Neural cell (in vitro differentiated cells): ENCODE results near the gene NAV1. TPM values are rescaled to one million over a fixed set of nuclear protein-coding genes. Genes with fewer than 3 reads are reported as not detected.

Source experiments
- H2AFZ ChIP-seq: fragments of 200-600, 300-800 bp; sonication (generic), shearing (Covaris generic); 2 replicates; pipeline ENCODE4 v1.6.0; 2014; ENCODE audit warnings: low read depth, mild to moderate bottlenecking, antibody characterized with exemption, low read length, moderate library complexity
- H3F3A ChIP-seq: fragments of 200-600 bp; shearing (Covaris generic); 2 replicates; pipeline ENCODE4 v1.6.1; 2016; ENCODE audit warnings: mild to moderate bottlenecking, moderate library complexity, mixed read lengths, antibody characterized with exemption, low read length; ENCODE audit not compliant: insufficient read depth, poor library complexity, severe bottlenecking
- H3K27ac ChIP-seq: fragments of 200-600, 300-800 bp; sonication (generic), shearing (Covaris generic); 2 replicates; pipeline ENCODE4 v1.5.1; 2014; ENCODE audit warnings: mild to moderate bottlenecking, low read length, moderate library complexity
- H3K27me3 ChIP-seq: fragments of 300-800, 200-600 bp; sonication (generic), shearing (Covaris generic); 2 replicates; pipeline ENCODE4 v1.6.0; 2014; ENCODE audit warnings: mild to moderate bottlenecking, low read depth, low read length, moderate library complexity; ENCODE audit not compliant: insufficient read depth
- H3K36me3 ChIP-seq: fragments of 300-800, 200-600 bp; sonication (generic), shearing (Covaris generic); 2 replicates; pipeline ENCODE4 v1.5.1; 2014; ENCODE audit warnings: mild to moderate bottlenecking, antibody characterized with exemption, low read length, moderate library complexity; ENCODE audit not compliant: insufficient read depth
- H3K4me2 ChIP-seq: fragments of 300-800, 200-600 bp; sonication (generic), shearing (Covaris generic); 2 replicates; pipeline ENCODE4 v1.6.0; 2014; ENCODE audit warnings: mild to moderate bottlenecking, low read length
- H3K4me3 ChIP-seq: fragments of 300-800, 200-600 bp; sonication (generic), shearing (Covaris generic); 2 replicates; pipeline ENCODE4 v1.5.1; 2014; ENCODE audit warnings: mild to moderate bottlenecking, low read length, moderate library complexity
- H3K79me2 ChIP-seq: fragments of 200-600 bp; shearing (Covaris generic); replicated peaks from 2 replicates; pipeline ENCODE4 v1.6.0; 2014; ENCODE audit warnings: mild to moderate bottlenecking, low read length, moderate library complexity; ENCODE audit not compliant: insufficient read depth
- H3K9ac ChIP-seq: fragments of 300-800, 200-600 bp; sonication (generic), shearing (Covaris generic); 2 replicates; pipeline ENCODE4 v1.6.1; 2016; ENCODE audit warnings: mild to moderate bottlenecking, low read length, mixed read lengths
- H3K9me2 ChIP-seq: fragments of 200-600 bp; shearing (Covaris generic); 2 replicates; pipeline ENCODE4 v1.6.1; 2016; ENCODE audit warnings: mild to moderate bottlenecking, low read length, mixed read lengths; ENCODE audit not compliant: insufficient read depth
- H3K9me3 ChIP-seq: fragments of 200-600, 300-800 bp; sonication (generic), shearing (Covaris generic); 2 replicates; pipeline ENCODE4 v1.6.1; 2016; ENCODE audit warnings: mild to moderate bottlenecking, mixed run types, low read length, moderate library complexity, mixed read lengths
- H4K20me1 ChIP-seq: fragments of 200-600 bp; shearing (Covaris generic); 2 replicates; pipeline ENCODE4 v1.6.1; 2016; ENCODE audit warnings: mild to moderate bottlenecking, mixed run types; ENCODE audit not compliant: insufficient read depth
- CTCF ChIP-seq: fragments of 450-650 bp; IDR thresholded peaks from 2 replicates; pipeline ENCODE4 v1.5.1; 2014; ENCODE audit warnings: antibody characterized with exemption, mild to moderate bottlenecking, moderate library complexity; ENCODE audit not compliant: poor library complexity, severe bottlenecking
- EP300 ChIP-seq: fragments of 450-650 bp; conservative IDR thresholded peaks from 2 replicates; pipeline ENCODE4 v1.6.1; 2014; ENCODE audit warnings: antibody characterized with exemption, mild to moderate bottlenecking, moderate library complexity; ENCODE audit not compliant: poor library complexity, severe bottlenecking
- EZH2 ChIP-seq: fragments of 200-600, 300-800 bp; shearing (Covaris generic), sonication (generic); IDR thresholded peaks from 2 replicates; pipeline ENCODE4 v1.6.1; 2014; ENCODE audit warnings: antibody characterized with exemption, low read length, borderline replicate concordance, mild to moderate bottlenecking; ENCODE audit not compliant: insufficient read depth, poor library complexity, severe bottlenecking
- MXI1 ChIP-seq: fragments of 450-650 bp; conservative IDR thresholded peaks from 2 replicates; pipeline ENCODE4 v1.6.1; 2014; ENCODE audit warnings: antibody characterized with exemption, mild to moderate bottlenecking; ENCODE audit not compliant: poor library complexity, severe bottlenecking
- POLR2AphosphoS5 ChIP-seq: IDR thresholded peaks from 2 replicates; pipeline ENCODE4 v1.6.1; 2012
- RAD21 ChIP-seq: fragments of 450-650 bp; conservative IDR thresholded peaks from 2 replicates; pipeline ENCODE4 v1.6.1; 2014; ENCODE audit warnings: antibody characterized with exemption, mild to moderate bottlenecking, moderate library complexity
- REST ChIP-seq: IDR thresholded peaks from 2 replicates; pipeline ENCODE4 v1.6.1; 2012; ENCODE audit warnings: borderline replicate concordance
- SMC3 ChIP-seq: fragments of 450-650 bp; conservative IDR thresholded peaks from 2 replicates; pipeline ENCODE4 v1.6.1; 2014; ENCODE audit warnings: antibody characterized with exemption, mild to moderate bottlenecking, moderate library complexity; ENCODE audit not compliant: poor library complexity
- TAF1 ChIP-seq: IDR thresholded peaks from 2 replicates; pipeline ENCODE4 v1.6.1; 2012; ENCODE audit warnings: low read depth
- polyA plus RNA-seq: library from polyadenylated mRNA; depleted of rRNA; stranded (reverse); fragments of >200 nt; gene quantifications from 2 replicates; pipeline ENCODE4 v1.2.3, GENCODE V29; 2014

NAV1 gene
- polyA plus RNA-seq, 1 donor from 2014 or later: 33.2 TPM

DNA sequence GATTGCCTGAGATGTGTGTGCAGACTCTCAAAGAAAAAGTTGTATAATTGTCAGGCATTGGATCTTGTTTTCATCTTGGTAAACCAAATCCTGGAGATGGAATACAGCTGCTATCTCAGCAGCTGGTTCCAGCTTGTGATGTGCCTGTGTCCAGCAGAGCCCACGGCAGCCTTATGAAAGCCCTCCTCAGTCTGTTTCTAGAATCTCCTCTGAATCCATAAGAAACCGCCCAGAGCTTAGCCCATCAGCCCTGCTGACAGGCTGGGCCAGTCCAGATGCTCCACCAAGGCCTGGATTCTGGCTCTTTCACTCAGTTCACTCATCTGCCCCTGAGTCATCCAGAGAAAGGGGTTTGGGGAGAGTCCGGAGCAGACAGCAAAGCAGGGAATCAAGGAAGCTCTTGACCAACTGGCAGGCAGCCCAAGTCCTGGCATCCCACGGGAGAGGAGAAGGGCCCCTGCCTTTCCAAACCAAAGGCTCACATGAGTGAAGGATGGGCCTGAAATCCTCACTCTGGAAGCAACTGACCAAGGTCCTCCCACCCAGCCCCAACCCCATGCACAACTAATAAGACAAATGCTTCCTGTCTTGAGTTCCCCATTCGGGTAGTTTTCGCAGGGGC lies 45.7 kb downstream of the NAV1 start:
- no peak overlapping the region for H3K4me2 ChIP-seq
- H3K27me3 ChIP-seq: no peaks in the 10 kb centered on the region
- no peaks in the 10 kb centered on the region for H4K20me1 ChIP-seq
- no peaks in the 10 kb centered on the region for H3F3A ChIP-seq
- no peaks in the 10 kb centered on the region for H3K9me3 ChIP-seq
- H3K79me2 ChIP-seq: no peaks in the 10 kb centered on the region
- H3K9ac ChIP-seq: no peak overlapping the region
- no peak overlapping the region for H3K27ac ChIP-seq
- H3K36me3 ChIP-seq: no peaks in the 10 kb centered on the region
- H3K9me2 ChIP-seq: no peaks in the 10 kb centered on the region
- no peak overlapping the region for H3K4me3 ChIP-seq
- no peak overlapping the region for H2AFZ ChIP-seq
- TF ChIP-seq POLR2AphosphoS5 (no peak), CTCF (no peak), SMC3 (no peak), REST (no peak), MXI1 (no peak), TAF1 (no peak), EP300 (no peak), RAD21 (no peak), EZH2 (no peak)

DNA sequence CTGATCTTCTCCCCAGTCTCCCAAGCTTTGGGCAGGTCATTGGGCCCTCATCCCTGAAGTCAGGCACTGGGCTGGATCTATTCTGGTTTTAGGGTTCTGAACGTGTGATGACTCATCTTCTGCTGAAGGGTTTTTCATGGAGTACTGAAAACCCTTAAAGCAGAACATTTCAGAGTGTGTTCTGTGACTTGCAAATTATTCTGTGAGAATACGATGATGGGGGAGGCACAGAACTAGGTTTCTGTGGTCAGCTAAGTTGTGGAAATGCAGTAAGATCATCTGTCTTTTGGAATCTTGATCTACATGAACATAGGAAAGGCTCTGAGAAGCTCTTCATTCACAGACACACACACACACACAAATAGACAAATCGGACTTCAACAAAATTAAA lies 46.2 kb downstream of the NAV1 start:
- TF ChIP-seq POLR2AphosphoS5 (no peak), MXI1 (no peak), EP300 (no peak), RAD21 (no peak), SMC3 (no peak)
- Histone ChIP-seq H2AFZ (no peak overlapping the region), H3K4me2 (no peak overlapping the region), H3K36me3 (no peaks in the 10 kb centered on the region), H3K27me3 (no peaks in the 10 kb centered on the region), H3K4me3 (no peak overlapping the region), H3K9me3 (no peaks in the 10 kb centered on the region), H3K9ac (no peak overlapping the region), H3F3A (no peaks in the 10 kb centered on the region), H3K9me2 (no peaks in the 10 kb centered on the region), H4K20me1 (no peaks in the 10 kb centered on the region), H3K79me2 (no peaks in the 10 kb centered on the region), H3K27ac (no peak overlapping the region)
